ENCODE data around the gene ZNF385B.

DNA sequence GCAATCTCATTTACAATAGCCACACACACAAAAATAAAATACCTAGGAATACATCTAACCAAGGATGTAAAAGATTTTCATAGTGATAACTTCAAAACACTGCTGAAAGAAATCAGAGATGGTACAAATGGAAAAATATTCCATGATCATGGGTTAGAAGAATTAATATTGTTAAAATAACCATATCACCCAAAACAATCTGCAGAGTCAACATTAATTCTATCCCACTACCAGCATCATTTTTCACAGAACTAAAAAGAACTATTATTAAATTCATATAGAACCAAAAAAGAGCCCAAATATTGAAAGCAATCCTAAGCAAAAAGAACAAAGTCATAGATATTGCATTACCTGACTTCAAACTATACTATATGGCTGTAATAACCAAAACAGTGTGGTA is 50.4 kb downstream of the ZNF385B start:
- TF ChIP-seq POLR2A (IDR thresholded peaks at IDR 0.05), result no peak
- TF ChIP-seq, protein P1, sequence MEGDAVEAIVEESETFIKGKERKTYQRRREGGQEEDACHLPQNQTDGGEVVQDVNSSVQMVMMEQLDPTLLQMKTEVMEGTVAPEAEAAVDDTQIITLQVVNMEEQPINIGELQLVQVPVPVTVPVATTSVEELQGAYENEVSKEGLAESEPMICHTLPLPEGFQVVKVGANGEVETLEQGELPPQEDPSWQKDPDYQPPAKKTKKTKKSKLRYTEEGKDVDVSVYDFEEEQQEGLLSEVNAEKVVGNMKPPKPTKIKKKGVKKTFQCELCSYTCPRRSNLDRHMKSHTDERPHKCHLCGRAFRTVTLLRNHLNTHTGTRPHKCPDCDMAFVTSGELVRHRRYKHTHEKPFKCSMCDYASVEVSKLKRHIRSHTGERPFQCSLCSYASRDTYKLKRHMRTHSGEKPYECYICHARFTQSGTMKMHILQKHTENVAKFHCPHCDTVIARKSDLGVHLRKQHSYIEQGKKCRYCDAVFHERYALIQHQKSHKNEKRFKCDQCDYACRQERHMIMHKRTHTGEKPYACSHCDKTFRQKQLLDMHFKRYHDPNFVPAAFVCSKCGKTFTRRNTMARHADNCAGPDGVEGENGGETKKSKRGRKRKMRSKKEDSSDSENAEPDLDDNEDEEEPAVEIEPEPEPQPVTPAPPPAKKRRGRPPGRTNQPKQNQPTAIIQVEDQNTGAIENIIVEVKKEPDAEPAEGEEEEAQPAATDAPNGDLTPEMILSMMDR (IDR thresholded peaks at IDR 0.05), result no peak

All from adrenal gland (tissue), 5 donors.